Measurements from ENCODE around the gene IRAK3. TPM values are rescaled to one million over a fixed set of nuclear protein-coding genes. Genes with fewer than 3 reads are reported as not detected.

IRAK3 gene
- total and polyA plus RNA-seq, 2 donors (not counting 3 experiments of a cell fraction or from before 2014, with no cell fraction given), result 2.3 to 8.5 TPM

GRCh38 chr12:66156654-66157053 is 32.4 kb upstream of the IRAK3 start:
- no peak overlapping the region for H3K9ac ChIP-seq (replicated peaks; ENCODE audit: extremely low read depth, insufficient read depth, low read length)
- no peak overlapping the region for H3K4me3 ChIP-seq (replicated peaks in 1 of 3; ENCODE audit: insufficient read depth in 1 of 3, low read depth in 1 of 3, low read length in 3 of 3)
- CTCF ChIA-PET, result no interaction called here
- no peaks in the 10 kb centered on the region for H3K27me3 ChIP-seq (ENCODE audit: control insufficient read depth in 2 of 2, insufficient read depth in 2 of 2, low read length in 2 of 2)
- FAIRE-seq, result no peak
- H3K4me2 ChIP-seq (ENCODE audit: insufficient read depth, low read length), result no peak overlapping the region
- peaks cover 2% of the 10 kb centered on the region for H4K20me1 ChIP-seq (replicated peaks; ENCODE audit: control insufficient read depth, extremely low read depth, insufficient read depth, low read length)
- dilution Hi-C loops (cut with MboI; ENCODE audit: extremely low pct_ligation_motif_present, low sequenced_read_pairs), result no loop called here
- TF ChIP-seq, protein P1, sequence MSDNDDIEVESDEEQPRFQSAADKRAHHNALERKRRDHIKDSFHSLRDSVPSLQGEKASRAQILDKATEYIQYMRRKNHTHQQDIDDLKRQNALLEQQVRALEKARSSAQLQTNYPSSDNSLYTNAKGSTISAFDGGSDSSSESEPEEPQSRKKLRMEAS (IDR thresholded peaks at IDR 0.05; ENCODE audit: insufficient read depth, insufficient read length), result no peak
- TF ChIP-seq JUN (IDR thresholded peaks at IDR 0.05; ENCODE audit: borderline replicate concordance, insufficient read depth, insufficient read length, low read depth) (no peak), GATA2 (IDR thresholded peaks at IDR 0.05; ENCODE audit: insufficient read depth, insufficient read length, low read depth, low read length) (no peak), FOS (IDR thresholded peaks at IDR 0.05; ENCODE audit: borderline replicate concordance, insufficient read depth, low read length) (no peak), EZH2 (IDR thresholded peaks at IDR 0.05; ENCODE audit: borderline replicate concordance, low read depth, low read length, severe bottlenecking) (no peak), POLR2A (IDR thresholded peaks at IDR 0.05; ENCODE audit: low read depth, low read length) (no peak), POLR2AphosphoS5 (IDR thresholded peaks at IDR 0.05; ENCODE audit: insufficient read depth, low read depth, low read length) (no peak)
- TF ChIP-seq, protein P2, sequence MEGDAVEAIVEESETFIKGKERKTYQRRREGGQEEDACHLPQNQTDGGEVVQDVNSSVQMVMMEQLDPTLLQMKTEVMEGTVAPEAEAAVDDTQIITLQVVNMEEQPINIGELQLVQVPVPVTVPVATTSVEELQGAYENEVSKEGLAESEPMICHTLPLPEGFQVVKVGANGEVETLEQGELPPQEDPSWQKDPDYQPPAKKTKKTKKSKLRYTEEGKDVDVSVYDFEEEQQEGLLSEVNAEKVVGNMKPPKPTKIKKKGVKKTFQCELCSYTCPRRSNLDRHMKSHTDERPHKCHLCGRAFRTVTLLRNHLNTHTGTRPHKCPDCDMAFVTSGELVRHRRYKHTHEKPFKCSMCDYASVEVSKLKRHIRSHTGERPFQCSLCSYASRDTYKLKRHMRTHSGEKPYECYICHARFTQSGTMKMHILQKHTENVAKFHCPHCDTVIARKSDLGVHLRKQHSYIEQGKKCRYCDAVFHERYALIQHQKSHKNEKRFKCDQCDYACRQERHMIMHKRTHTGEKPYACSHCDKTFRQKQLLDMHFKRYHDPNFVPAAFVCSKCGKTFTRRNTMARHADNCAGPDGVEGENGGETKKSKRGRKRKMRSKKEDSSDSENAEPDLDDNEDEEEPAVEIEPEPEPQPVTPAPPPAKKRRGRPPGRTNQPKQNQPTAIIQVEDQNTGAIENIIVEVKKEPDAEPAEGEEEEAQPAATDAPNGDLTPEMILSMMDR (IDR thresholded peaks at IDR 0.05; ENCODE audit: extremely low read depth in 1 of 2, insufficient read depth in 1 of 2, low read depth in 1 of 2, low read length in 2 of 2), result no peak
- BruUV-seq (replicated peaks), result no TSS peak
- H3K9me3 ChIP-seq (replicated peaks; ENCODE audit: control insufficient read depth, insufficient read depth, low read length), result no peaks in the 10 kb centered on the region
- no peak overlapping the region for H3K27ac ChIP-seq (ENCODE audit: insufficient read depth, low read depth, low read length)
- peaks cover 0 to 3% of the 10 kb centered on the region in 2 experiments for H3K36me3 ChIP-seq (ENCODE audit: control insufficient read depth in 2 of 2, extremely low read depth in 1 of 2, insufficient read depth in 2 of 2, low read length in 2 of 2)
- peaks cover 10% of the 10 kb centered on the region for H3K79me2 ChIP-seq (ENCODE audit: control insufficient read depth, insufficient read depth, low read length)
- H2AFZ ChIP-seq (ENCODE audit: low read depth, low read length), result no peak overlapping the region
- intact Hi-C loops (cut with micrococcal nuclease), result no loop called here
- peaks cover 7% of the 10 kb centered on the region for H3K4me1 ChIP-seq (ENCODE audit: control insufficient read depth, extremely low read depth, insufficient read depth, low read length)
- DNase-seq (ENCODE audit: low read depth, low spot score), result no peak
- H3K9me1 ChIP-seq (replicated peaks; ENCODE audit: control insufficient read depth, extremely low read depth, insufficient read depth, low read length), result no peaks in the 10 kb centered on the region
- POLR2A ChIA-PET, result no interaction called here

Data from endothelial cell of umbilical vein (primary cell).